CD4-positive, alpha-beta T cell treated with Interleukin-10 for 1 hour (primary cell): ENCODE results near the gene ATP10A.

Experiments
- DNase-seq: peaks from one replicate; pipeline ENCODE4 v3.0.0-alpha.2; 2020

The ATP10A gene

GRCh38 chr15:25635191-25635590 is 227.9 kb downstream of the ATP10A start:
- no peak for DNase-seq

GRCh38 chr15:25633862-25634261 is 229.3 kb downstream of the ATP10A start:
- no peak for DNase-seq

DNA sequence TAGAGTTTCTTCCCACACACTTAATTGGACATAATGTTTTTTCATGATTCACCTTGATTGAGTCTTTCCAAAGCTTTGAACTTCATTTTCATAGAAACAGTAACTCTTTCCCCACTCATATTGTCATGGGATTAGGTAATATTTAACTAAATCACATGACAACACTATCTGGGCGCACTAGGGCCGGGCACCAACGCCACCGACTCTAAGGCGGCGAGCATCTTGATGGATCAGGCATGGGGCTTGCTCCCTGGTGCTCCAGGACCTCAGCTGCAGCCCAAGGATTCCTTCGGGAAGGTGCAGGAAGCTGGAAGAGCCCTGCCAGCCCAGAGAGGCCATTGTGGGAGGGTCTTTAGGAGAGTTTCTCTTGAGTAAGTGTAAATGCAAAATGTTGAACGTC is 231.2 kb downstream of the ATP10A start:
- DNase-seq: no peak
